ENCODE measurements around the gene CSNK1A1.
"Not testable (repeated sequence)": the region's sequence is repeated elsewhere in the genome, so short reads cannot be mapped to it uniquely, and the experiment has no call there.

Gene CSNK1A1

DNA sequence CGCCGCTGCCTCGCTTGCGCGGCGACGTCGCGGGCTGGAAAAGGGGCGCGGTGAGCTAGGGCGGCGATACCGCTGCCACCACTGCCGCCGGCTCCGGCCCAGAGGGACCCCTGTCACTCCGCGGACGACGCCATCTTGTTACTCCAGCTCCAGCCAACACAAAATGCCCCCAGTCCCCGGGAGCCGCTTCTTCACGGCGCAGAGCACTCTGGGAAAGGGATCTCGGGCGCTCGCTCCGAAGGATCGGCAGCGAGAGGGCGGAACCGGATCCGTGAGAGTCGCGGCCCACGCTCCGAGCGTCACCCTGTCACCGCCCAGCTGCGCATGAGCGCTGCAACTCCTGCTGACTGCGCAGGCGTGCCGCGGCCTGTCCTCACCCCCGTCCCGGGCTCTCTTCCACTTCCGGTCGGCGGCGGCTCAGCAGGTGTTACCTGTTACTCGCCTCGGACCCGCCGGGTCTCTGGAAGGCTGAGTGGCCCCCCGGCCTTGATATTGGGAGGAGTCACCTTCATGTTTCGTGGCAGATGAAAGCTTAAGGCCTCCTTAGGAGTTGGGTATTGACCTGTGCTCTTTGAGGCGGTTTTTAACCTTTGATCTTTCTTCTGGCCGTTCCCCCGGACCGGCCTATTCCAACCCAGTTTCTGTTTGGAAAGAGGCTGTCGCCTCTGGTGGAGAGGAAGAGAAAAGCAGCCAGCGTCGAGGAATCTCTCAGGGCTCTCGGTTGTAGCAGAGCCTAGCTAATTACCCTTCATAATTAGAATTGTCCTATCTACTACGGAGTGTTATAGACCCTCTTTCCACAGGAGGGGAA is at the start of gene CSNK1A1:
Gene CSNK1A1, minus strand, starts transcription at position 213 of the 811 bp plus-strand sequence. CDS start 475 bp downstream, outside the sequence.
- peak; percentile 93 for DNase-seq

DNA sequence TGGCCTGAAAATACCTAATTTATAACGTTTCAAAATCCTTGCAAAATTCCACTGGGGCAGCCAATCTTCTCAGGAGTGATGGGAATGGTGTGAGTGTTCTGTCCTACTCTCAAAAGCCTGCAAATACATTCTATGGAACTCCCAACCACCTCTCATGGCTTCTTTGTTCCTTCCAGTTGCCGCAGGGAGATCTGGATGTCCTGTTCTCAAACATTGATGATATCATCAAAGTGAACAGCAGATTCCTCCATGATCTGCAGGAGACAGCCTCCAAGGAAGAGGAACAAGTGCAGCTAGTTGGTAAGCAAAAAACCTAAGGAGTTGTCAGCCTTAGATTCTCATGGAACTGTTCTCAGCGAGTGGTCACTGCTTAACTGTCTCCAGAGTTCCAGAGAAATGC is 49.7 kb upstream of the CSNK1A1 start:
- DNase-seq = no peak

DNA sequence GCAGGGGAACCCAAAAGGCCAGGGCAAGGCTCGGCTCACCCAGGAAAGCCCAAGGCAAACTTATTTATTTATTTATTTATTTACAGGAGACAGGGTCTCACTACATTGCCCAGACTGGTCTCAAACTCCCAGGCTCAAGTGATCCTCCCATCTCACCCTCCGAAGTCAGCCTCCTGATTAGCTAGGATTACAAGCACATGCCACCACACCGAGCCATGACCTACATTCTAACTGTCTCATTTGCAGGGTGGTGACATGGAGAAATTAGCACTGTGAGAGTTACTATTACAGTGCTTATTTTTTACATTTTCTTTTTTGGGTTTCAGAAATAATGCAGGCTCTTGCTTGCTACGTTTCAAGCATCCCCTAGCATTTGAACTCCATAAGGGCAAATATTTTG is 48.1 kb upstream of the CSNK1A1 start:
- no peak for DNase-seq

DNA sequence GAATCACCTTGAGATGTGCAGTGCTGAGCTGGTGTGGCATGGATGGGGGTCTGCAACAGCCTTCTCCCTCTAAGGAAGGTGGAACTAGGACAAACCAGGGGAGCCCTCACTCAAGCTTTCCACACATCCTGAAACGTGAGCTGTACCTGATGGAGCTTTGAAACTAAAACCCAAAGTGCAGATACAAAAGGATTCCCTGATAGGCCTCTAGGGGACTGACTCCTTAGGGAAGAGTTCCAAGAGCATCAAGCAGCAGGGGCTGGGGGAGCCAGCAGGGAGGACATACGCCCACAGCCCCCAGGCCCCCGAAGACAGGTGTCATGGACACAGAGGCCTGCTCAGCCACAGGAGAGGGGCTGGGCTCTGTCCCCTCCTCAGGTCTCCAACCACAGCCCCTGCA is 47.7 kb upstream of the CSNK1A1 start:
- no peak for DNase-seq

DNA sequence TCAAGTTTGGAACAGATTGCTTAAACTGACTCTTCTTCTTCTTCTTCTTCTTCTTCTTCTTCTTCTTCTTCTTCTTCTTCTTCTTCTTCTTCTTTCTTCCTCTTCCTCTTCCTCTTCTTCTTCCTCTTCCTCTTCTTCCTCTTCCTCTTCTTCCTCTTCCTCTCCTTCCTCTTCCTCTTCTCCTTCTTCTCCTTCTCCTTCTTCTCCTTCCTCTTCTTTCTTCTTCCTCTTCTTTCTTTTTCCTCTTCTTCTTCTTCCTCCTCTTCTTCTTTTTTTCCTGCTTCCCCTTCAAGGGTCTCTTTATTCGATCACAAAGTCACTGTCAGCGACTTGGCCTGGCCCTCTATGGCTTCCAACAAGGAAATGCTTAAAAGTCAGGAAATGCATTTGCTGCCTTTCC is 47.0 kb upstream of the CSNK1A1 start:
- not testable (repeated sequence) for DNase-seq

DNA sequence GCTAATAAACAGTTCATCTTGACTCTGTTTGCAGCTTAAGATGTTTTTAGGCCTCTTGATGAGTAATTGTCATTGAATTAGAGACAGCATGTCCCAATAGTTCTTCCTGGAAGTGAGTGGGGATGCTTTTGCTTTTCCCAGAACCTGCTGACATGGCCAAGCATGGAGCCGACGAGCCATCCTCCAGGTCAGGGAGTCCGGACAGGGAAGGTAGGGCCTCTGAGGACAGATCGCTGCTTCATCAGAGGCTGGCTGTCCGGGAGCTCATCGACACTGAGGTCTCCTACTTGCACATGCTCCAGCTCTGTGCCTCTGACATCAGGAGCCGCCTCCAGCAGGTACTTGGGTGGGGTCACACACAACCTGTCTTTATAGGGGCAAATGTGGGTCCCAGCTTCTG is 46.4 kb upstream of the CSNK1A1 start:
- DNase-seq = no peak

DNA sequence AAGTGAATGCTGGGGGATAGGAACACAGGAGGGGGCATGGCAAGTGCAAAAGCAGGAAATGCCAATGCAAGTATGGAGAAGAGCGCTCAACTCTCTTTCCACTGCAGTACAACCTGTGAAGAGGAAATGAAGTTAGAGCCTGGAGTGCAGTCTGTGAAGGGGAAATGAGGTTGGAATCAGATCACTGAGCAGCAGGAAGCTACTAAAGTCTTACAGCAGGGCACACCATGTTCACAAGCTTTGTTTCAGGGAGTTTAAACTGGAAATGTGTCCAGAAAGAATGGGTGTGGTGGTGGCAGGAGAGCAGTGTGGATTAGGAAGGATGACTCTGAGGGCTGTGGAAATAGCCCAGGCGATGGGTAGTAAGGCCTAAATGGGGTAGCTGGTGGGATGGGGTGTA is 45.5 kb upstream of the CSNK1A1 start:
- no peak for DNase-seq

DNA sequence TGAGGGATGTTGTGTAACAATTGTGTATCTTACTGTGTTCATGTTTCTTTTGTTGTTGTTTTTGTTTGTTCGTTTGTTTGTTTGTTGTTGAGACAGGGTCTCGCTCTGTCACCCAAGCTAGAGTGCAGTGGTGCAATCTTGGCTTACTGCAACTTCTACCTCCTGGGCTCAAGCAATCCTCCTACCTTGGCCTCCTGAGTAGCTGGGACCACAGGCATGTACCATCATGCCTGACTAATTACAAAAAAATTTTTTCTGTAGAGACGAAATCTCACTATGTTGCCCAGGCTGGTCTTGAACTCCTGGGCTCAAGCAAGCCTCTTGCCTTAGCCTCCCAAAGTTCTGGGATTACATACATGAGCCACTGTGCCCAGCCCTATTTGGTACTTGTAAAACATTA is 43.9 kb upstream of the CSNK1A1 start:
- DNase-seq = not testable (repeated sequence)

DNA sequence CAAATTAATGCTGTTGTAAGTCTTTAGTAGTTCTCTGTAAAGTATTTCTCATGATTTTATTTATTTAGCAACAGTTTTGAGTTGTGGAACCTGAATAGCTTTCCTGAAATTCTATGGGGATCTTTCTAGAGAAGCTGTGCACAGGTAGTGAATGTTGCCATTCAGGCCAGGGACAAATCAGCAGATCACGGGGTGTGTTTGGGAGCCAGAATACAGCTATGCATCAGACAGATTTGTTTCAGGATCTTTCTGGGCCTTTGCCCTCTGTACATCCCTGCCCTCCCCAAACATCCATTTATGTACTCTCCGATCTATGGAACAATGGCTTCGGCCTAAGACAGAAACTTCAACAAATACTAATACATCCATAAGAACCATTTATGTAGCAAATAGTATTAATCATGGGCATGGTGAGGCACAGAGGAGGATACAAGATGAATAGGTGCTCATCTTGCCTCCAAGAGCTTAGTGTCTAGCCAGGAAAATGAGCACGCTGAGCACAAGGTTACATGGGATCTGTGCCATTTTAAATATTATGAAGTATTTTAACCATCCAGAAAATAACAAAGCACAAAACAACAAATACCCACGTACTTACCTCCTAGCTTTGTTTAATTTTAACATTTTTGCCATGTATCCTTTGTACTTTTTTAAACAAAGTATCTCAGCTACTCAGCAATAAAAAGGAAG is 43.1 kb upstream of the CSNK1A1 start:
- no peak for DNase-seq

DNA sequence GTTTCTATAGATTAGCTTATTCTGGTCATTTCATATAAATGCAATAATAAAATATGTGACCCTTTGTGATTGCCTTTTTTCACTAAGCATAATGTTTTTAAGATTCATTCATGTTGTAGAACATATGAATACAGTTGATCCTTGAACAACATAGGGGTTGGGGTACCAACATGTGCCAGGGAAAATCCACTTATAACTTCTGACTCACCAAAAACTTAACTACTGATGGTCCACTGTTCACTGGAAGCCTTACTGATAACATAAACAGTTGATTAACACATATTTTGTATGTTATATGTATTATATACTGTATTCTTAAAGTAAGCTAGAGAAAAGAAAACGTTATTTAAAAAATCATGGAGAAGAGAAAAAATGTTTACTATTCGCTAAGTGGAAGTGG is 42.1 kb upstream of the CSNK1A1 start:
- DNase-seq = no peak

DNA sequence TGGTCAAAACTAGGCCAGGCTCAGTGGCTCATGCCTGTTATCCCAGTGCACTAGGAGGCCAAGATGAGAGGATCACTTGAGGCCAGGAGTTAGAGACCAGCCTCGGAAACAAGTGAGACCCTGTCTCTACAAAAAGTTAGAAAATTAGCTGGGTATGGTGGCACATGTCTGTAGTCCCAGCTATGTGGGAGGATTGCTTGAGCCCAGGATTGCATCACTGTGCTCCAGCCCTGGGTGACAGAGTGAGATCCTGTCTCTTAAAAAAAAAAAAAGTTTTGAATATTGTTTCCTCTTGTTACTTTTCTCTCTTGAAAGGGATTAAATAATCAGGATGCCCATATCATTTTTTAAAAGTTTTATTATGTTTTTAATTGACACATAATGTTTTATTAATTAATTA is 37.7 kb upstream of the CSNK1A1 start:
- no peak for DNase-seq

DNA sequence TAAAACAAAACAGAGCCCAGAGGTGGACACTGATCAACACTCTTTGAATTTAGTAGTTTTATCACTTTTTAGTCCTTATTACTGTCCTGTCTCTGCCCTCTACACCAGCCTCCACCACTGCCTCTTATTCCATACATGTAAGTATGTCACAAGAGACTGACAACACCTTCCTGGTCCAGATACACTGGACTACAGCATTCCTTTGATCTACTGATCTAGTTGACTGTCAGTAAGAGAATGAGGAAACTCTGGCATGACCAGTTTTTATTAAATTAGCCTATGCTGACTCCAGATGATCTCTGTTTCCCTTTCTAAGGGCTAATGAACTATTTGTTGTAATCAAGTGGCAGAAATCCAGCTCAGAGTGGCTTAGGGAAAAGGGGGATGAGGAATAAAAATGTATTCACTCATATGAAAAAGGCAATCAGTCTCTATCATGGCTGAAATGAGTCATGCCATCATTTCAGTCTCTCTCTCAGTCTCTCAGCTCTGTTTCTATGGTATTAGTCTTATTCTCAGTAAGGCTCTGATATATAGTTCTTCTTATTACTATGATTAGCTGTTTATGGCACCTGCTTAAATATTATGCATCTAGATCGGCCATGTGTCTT is 35.6 kb upstream of the CSNK1A1 start:
- DNase-seq = no peak

DNA sequence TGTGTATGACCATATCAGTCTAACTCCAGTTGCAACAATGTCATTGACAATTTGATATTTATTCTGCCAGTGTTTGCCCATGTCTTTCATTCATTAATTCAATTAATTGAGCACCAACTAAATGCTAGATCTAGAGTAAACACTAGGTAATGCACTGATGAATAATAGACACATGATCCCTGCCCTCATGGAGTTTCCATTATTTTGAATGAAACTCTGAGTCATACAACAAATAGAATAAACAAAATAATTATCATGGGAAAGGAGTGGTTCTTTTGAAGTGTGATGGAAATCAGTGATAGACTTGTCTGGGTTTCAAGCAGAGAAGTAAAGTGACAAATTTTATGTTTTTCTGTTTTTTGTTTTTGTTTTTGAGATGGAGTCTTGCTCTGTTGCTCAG is 34.7 kb upstream of the CSNK1A1 start:
- no peak for DNase-seq

DNA sequence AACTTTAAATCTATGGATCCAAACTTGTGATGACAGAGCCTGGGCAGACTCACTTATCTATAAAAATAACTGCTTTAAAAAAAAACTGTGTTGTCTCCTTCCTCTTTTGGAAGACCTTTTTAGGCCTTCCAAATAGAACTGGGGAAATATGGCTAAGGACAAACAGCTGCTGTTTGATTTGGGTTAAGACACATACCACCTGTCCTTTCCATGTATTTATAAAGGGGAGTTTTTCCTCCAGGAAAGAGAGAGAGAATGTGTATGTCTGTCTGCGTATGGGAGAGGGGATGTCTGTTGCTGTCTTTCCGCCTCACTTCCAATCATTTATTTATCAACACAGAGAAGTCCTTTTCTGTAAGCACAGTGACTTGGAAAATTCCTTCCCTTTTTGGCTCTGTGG is 32.9 kb upstream of the CSNK1A1 start:
- no peak for DNase-seq

DNA sequence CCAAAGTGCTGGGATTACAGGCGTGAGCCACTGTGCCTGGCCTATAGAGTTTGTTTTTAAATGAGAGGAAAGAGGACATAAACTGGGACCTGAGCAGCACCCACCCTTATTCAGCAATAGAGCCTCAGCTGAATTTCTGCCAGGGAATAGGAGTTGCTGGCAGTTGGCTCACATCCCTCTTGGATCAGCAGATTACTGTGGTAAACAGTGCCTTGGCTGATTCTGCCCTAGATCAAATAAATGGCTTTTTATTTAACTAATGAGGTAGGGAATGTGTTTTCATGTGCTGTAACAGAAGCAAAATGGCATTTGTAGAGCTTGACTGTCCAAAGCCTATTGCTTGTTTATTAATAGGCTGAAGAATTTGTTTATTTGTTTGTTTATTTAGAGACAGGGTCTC is 32.2 kb upstream of the CSNK1A1 start:
- DNase-seq = no peak

DNA sequence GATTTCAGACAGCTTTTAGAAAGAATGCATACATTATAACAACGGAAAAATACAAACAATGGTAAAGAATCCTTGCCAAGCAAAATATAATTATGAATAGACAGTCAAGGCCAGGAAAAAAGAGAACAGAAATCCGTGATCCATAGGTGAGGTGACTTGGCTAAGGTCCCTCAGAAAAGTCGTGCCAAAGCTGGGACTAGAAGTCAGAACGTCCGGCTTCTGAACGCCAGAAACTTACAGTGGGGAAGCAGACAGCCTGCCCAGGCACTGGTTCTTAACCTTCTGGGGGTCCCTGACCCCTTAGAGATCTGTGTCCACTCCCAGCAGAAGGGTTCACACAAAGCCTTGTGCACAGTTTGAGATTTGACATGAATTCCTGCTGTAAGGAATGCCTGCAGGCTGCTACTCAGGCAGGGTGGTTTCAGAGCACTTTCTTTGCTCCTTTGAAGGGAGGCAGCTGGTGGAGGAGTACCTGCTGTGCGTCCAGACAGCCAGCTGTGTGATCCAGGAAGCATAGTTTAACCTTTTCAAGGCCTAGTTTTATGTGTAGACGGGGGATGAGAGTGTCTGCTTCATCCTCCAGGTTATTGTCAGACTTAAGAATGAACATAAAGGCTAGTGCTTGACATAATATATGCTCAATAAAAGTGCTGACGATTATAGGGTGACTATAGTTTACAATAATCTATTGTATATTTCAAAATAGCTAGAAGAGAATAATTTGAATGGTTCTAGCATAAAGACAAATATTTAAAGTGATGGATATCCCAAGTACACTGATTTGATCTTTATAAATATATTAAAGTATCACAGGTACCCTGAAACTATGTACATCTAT is 30.9 kb upstream of the CSNK1A1 start:
- DNase-seq = no peak

DNA sequence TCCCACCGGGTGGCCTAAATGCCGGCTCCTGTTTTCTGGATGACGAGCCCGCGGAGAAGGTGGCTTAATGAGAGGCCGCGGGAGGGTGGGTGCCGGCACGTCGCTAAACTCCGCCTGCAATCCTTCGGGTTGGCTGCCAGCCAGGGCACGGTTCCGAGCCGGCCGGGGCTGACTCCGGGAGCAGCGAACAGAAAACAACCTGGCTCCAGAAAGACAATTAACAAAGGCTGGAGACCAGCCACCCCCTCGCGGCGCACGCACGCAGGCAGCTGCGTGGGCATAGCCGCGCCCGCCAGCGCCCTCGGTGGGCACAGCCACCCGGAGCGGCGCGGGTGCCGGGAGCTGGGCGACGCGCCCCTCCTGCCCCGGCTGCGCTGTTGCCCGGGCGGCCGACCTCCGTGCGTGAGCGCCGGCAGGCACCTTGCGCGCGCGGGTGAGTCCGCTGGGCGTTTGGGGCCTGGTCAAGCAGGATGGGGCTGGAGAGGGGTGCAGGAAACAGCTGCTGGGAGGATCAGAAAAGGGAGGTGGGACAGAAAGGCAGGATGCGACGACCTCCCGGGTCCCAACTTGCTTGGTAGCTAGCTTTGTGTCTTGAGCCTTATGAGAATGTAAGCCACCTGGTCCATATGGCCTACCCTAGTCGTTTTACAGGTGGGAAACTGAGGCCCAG is 30.1 kb upstream of the CSNK1A1 start, which contains the start of gene ARHGEF37:
Gene ARHGEF37, plus strand, starts transcription at position 307 of the 670 bp plus-strand sequence. CDS start 16,272 bp downstream, outside the sequence.
- no peak for DNase-seq

DNA sequence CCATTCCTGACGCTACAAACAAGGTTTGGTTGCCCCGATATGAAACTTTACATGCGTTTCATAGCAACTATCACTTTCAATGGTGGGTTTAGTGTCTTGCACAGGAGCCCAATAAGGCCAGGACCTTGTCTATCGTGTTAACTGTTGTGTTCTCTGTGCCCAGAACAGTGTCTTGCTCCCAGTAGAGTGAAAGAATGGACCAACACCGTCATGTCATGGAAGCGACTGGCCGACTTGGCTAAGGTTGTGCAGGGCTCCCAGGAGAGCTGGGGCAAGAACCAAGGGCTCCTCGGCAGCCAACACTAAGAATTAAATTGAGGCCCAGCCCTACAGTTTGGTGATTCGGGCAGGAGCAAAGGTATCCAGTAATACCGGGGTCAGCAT is 29.6 kb upstream of the CSNK1A1 start:
- no peak for DNase-seq

DNA sequence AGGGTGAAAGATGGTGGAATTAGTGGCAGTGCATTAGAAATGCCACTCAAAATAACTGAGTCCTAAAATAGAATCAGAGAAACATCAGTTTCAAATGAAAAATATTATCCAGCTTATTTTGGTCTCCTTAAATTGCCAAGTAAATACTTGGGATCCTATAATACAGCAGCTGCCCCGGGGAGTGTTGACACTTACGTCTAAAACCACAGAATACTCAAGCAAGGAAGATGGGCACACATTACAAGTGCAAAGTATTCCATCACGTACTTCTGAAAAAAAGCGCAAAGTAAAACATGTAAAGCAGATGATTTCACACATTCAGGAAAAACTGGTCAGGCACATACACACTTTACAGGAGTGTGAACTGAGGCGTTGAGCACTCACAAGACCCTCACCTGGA is 27.7 kb upstream of the CSNK1A1 start:
- no peak for DNase-seq

DNA sequence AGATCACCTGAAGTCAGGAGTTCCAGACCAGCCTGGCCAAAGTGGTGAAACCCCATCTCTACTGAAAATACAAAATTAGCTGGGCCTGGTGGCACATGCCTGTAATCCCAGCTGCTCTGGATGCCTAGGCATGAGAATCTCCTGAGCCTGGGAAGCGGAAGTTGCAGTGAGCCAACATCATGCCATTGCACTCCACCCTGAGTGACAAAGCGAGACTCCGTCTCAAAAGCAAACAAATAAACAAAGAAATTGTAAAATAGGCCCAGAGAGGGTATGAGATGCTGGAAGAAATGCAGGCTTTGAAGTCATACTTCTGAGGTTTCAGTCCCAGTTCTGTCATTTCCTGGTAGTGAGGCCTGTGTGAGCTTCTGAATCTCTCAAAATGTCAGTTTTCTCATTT is 24.8 kb upstream of the CSNK1A1 start:
- no peak for DNase-seq

DNA sequence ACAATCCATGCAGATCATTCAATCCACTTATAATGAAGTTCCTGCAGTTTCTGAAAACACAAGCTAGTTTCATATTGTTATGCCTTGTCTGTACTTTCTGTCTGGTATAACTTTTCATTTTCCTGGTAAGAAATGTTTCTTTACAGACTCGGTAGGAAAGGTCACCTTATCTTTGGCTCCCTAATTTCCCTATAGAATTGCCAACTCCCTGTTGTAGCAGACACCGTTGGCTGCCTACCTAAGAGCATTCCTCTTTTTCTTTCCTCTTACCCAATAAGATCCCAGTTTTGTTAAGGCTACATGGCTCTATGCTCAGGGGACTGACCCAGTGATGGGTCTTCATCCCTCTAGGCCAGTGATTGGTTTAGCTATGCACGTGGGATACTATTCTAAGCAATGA is 23.9 kb upstream of the CSNK1A1 start:
- DNase-seq = no peak

DNA sequence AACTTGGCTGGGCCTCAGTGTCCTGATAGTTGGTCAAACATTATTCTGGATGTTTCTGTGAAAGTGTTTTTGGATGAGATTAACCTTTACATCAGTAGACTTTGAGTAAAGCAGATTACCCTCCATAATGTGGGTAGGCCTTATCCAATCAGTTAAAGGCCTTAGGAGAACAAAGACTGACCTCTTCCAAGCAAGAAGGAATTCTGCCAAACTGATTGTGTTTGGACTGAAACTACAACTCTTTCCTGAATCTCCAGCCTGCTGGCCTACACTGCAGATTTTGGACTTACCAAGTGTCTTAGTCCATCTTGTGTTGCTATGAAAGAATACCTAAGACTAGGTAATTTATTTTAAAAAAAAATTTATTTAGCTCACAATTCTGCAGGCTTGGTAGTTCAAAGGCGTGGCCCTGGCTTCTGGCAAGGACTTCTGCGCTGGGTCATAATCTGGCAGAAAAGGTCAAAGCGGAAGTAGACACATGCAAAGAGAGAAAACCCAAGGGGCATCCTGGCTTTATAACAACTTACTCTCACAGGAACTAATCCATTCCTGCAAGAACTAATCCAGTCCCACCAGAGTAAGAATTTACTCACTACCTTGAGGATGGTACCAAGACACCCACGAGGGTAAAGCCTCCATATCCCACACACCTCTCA is 21.5 kb upstream of the CSNK1A1 start:
- DNase-seq = no peak

All from GF-D8 (cell line).